ENCODE results near the gene BEND6.
"Not testable (repeated sequence)": the region's sequence is repeated elsewhere in the genome, so short reads cannot be mapped to it uniquely, and the experiment has no call there.

DNA sequence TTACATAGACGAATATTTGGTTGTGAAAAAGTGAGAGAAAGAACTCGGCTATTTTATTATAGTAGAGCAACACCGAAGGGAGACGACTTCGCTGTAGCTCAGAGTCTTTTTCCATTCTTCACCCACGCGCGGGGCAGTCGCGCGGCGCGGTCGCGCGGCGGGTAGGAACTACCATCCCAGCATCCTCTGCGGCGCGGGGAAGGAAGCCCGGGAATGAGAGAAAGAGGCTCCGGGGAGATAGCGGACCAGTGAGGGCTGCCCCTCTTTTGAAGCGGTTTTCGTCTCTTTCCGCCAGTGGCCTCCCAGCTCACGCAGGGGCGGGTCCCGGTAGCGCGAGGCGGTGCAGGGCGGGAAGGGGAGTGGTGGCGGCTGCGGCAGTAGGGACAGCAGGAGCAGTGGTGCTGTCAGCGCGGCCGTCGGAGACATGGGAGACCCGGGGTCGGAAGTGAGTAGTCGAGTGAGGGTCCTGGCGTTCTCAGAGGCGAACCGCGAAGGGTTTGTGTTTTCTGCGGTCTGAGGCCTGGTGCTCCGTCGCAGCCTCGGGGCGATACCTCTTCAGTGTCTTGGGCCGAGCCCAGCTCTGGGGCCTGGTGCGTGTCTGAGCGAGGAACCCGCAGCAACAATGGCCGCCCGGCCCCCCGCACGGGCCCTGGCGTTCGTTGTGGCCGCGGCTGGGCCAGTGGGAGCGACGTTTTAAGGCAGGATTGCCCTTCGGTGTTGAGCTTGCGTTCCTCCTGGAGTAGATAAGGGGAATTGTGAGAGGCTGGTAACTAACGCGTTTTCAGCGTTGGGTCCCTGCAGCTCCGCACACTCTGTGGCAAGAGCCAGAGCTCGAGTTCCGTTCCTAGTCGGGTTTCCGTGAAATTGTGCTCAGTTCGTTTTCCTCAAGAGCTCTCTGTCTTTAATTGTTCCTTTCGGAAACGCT is 91.7 kb downstream of the BEND6 start, which contains the start of gene KIAA1586:
- TF ChIP-seq SP1 (IDR thresholded peaks at IDR 0.05); ARNT (IDR thresholded peaks at IDR 0.05); BHLHE40 (IDR thresholded peaks at IDR 0.05; ENCODE audit: borderline replicate concordance); ZNF384 (IDR thresholded peaks at IDR 0.05); CTBP1 (IDR thresholded peaks at IDR 0.05; ENCODE audit: borderline replicate concordance); FOXA1 (IDR thresholded peaks at IDR 0.05); SUZ12 (IDR thresholded peaks at IDR 0.05); NFRKB (IDR thresholded peaks at IDR 0.05); FOXM1 (IDR thresholded peaks at IDR 0.05; ENCODE audit: borderline replicate concordance); LEF1 (IDR thresholded peaks at IDR 0.05; ENCODE audit: borderline replicate concordance); HDGF (IDR thresholded peaks at IDR 0.05; ENCODE audit: borderline replicate concordance): not testable (repeated sequence)
- peak; percentile 67; the same call in 1 of the 2 replicates for TF ChIP-seq TARDBP (IDR thresholded peaks at IDR 0.05)
- TF ChIP-seq, protein P1, sequence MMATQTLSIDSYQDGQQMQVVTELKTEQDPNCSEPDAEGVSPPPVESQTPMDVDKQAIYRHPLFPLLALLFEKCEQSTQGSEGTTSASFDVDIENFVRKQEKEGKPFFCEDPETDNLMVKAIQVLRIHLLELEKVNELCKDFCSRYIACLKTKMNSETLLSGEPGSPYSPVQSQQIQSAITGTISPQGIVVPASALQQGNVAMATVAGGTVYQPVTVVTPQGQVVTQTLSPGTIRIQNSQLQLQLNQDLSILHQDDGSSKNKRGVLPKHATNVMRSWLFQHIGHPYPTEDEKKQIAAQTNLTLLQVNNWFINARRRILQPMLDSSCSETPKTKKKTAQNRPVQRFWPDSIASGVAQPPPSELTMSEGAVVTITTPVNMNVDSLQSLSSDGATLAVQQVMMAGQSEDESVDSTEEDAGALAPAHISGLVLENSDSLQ (IDR thresholded peaks at IDR 0.05): not testable (repeated sequence)
